SIG-M5 treated with dmso at 0.1 percent for 504 hours (cell line): ENCODE data around the gene TECPR1.
A peak's percentile ranks its signal among the peaks of the same experiment; 100 is the strongest.
"Not testable (repeated sequence)": the region's sequence is repeated elsewhere in the genome, so short reads cannot be mapped to it uniquely, and the experiment has no call there.

Experiments used
- DNase-seq: peaks from one replicate; lab custom pipeline; 2025; ENCODE audit not compliant: unreplicated experiment; lab: John Stamatoyannopoulos, UW

The TECPR1 gene

DNA sequence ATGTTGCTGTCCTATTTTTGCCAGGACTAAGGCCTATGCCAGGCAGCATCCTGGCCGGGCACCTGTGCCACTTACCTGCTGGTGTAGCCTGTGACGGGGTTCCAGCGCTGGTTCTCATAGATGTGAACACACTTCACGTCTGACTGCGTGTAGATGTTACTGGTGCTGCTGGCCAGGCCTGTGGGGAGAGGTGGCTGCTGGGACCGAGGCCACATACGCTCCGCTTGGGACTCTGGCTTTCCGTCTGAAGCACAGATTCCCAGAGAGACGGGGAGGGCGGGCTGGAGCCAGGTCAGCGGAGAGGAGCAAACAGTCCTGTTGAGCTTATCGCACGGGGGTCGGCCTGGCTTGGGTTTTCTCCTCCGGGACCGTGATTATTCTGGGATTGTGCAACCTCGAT lies 24.1 kb downstream of the TECPR1 start:
- no peak for DNase-seq

DNA sequence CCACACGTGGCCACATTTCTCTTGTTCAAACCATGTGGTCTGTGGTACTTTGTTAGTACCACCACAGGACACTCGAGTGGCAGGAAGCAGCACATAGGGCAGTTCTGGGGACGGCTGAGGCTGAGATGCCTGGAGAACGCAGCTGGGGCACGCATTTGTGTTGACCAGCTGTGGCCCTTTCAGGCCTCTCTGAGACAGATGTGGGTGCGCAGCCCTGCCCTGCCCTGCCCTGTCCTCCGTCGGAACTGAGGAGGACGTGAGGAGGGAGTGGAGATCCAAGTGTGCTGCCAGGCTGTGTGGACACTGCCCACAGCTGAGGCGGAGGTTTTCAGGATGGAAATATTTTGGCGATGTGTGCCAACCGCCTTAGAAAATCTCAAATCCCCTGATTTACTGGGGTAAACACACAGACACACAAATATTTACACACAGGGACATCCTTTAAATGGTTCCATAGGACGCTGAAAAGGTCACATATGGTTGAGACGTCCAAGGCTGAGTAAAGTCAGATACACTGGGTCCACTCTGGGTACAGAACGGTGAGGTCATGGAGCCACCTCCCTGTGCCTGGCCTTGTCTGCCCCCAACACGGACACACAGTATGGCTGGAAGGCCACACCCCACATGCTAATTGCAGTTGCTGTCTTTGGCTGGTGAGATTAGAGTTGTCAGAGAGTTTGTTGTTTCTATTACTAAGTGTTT lies 26.0 kb downstream of the TECPR1 start:
- no peak for DNase-seq

DNA sequence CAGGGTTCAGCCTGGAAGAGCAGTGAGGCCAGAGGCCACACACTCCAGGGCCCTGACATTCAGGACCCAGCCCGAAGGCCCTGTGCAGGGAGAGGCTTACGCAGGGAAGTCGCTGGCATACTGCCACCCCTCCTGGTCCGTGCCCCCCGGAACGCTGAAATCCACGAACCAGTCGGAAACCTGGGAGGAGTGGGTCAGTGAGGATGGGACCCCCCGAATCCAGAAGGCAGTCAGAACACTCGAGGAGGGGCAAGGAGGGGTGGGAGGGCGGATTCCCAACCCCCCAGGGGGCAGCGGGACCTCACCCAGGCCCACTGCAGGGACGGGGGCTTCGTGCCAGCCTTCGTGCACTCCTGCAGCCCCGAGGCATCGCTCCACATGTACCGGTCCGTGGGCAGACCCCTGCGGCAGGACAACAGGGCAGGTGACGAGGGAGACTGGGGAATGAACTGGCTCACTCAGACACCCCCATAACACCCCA lies 27.3 kb downstream of the TECPR1 start:
- DNase-seq = no peak

- DNase-seq = no peak
These were observed 27.9 kb downstream of the TECPR1 start for GRCh38 chr7:98223898-98224700.

DNA sequence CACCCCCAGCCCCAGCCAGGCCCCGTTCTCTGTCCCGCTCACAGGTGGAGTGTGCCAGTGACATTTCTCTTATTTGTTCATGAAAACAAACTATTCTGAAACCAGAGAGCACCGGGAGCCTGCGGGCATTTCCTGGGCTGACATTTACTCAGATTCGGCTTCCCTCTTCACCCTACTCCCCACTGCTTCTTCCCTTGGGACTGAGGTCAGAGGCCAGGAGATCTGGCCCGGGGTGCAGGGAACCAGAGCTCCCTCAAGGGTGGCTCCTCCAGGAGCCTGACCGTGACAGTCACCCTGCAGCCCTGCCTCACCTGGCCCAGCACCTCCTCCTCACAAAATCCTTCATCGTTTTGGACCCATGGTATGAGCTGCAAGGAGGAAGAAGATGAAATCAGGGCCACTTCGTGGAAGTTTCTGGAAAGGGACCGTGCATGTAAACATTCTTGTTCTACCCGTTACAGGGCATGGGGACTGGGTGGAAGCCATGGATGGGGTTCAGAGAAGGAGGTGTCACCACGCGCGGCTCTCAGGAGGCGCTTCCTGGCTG lies 28.6 kb downstream of the TECPR1 start:
- peak; percentile 14 for DNase-seq

DNA sequence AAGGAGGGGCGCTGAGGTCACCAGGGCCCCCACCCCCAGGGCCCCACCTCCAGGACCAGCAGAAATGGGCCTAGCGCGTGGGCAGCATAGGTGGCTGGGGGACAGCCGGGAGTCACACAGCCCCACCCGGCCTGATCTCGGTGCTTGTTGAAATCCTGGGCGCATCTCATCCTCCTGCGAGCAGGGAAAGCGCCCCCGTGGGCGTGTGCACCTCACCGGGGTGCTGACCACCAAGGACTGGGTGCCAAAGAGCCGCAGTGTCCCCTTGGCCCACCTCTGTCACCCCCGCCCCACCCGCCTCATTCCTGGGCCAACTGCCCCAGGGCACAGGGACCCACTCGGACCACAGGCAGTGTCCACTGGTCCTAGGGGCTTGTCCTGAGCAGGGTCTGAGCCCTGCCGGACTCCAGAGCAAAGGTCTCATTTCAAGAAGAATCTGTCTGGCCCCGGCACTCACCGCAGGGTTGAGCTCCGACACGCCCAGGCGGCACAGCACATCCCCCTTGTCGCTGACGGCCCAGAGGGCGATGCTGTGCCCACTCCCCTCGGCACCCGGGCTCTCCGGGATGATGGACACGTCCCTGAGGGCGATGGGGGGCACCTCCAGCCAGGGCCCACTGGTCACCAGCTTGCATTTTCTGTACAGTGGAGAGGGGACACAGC lies 29.4 kb downstream of the TECPR1 start:
- no peak for DNase-seq

DNA sequence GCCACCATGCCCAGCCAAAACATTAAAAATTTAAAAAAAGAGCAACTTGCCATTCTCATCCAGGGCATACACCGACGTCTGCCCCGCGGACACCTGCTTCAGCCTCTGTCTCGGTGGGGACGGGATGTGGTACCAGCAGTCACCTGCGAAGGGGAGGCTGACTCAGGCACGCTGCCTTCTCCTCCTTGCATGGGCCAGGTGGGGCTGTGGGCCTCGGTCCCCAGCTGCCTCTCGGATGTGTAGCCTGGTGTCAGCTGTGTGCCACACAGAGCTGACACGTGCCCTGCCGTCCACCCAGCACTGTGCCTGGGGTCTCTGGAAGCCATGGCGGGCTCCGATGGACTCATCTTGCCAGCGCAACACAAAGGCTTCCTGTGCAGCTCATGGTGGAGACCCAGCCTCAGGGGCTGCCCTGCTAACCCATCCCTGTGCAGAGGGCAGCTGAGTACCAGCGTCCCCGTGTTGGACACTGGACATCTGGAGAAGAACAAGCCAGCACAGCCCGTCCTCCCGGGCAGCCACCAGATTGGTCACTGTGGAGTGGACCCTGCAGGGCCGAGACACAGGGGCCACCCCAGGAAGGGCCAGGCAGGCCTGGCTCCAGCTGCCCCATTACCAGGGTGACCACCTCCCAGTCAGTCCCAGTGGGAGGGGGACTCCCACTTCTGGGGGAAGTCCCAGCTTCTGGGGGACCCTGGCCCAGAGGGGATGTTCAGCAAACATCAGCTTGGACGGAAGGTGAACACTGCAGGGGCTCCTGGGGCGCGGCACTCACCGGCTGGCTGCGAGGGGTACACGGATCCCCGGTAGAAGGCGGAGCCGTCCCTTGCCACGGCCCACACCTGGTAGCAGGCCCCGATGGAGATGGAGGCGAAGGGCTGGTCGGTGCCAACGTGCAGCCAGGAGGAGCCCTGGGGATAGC lies 30.2 kb downstream of the TECPR1 start:
- DNase-seq = no peak

- DNase-seq = not testable (repeated sequence)
These were observed 32.6 kb downstream of the TECPR1 start for GRCh38 chr7:98219382-98219781.

GRCh38 chr7:98217623-98218582 lies 34.1 kb downstream of the TECPR1 start:
- peak; percentile 73 for DNase-seq

DNA sequence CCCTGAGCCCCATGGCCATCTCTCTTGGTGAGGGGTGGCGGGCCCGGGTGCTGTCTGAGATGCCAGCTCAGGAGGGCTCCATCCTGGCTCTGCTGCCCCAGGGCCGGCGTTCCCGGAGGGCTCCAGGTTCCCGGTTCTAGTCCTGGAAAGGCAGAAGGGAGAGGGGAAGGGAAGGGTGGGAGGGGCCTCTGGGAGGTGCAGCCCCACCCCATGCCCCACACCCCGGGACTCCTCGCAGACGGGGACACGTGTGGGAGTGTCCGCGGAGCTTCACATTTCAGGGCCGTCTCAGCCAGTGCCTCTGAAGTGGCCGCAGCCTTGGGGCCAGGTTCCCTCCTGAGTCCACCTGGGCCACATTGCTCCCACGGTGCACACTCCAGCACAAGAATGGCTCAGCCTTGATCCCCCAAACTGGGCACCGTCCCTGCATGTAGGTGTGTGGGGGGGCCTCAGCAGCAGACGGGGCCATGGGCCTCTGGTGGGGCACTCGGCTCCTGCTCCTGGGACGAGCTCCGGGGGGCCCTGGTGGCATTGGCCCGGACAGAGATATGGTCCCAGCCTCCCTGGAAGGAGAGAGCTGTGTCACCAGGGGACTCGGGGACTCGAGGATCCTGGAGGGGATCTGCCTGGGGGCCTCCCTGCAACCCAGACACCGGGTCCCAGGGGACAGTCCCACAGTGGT lies 35.0 kb downstream of the TECPR1 start:
- no peak for DNase-seq

DNA sequence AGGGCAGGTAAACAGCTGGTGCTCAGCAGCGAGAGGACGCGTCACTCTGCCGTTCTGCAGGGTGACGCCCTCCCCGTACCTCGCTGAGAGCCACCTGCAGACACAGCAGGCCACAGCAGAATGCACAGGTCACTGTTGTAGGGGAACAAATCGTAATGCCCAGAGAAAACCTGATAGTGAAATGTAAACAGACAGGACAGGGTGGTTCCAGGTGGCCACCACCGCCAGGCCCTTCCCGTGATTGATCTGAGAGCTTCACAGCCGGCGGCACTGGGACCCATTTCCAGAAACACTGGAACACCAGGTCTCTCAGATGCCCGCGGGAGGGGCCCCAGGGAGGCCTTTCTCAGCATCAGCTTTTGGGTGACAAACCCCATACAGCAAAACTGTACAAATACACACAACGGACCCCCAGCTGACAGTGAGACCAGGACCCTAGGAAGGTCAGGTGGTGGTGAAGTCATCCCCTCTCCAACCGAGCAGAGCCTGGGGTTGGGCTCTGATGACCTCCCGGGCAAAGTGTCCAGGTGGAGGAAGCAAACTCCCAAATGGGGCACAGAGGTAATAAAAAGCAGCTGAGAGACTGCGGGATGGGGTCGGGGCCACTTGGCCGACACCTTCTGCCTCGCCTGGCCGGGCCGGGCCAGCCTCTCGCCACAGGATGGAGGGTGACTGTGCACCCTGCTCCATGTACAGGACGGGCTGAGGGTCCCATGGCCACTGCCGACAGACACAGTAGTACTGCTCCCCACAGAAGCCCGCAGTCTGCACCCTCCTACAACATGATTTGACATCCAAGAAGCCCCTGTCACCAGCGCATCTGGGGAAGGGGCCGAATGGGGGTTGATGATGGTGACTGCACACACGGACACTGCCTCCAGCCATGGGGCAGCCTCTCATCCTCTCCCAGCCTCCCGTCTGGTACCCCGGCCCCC lies 36.2 kb downstream of the TECPR1 start:
- no peak for DNase-seq

GRCh38 chr7:98214811-98215321 lies 37.2 kb downstream of the TECPR1 start:
- DNase-seq = no peak

DNA sequence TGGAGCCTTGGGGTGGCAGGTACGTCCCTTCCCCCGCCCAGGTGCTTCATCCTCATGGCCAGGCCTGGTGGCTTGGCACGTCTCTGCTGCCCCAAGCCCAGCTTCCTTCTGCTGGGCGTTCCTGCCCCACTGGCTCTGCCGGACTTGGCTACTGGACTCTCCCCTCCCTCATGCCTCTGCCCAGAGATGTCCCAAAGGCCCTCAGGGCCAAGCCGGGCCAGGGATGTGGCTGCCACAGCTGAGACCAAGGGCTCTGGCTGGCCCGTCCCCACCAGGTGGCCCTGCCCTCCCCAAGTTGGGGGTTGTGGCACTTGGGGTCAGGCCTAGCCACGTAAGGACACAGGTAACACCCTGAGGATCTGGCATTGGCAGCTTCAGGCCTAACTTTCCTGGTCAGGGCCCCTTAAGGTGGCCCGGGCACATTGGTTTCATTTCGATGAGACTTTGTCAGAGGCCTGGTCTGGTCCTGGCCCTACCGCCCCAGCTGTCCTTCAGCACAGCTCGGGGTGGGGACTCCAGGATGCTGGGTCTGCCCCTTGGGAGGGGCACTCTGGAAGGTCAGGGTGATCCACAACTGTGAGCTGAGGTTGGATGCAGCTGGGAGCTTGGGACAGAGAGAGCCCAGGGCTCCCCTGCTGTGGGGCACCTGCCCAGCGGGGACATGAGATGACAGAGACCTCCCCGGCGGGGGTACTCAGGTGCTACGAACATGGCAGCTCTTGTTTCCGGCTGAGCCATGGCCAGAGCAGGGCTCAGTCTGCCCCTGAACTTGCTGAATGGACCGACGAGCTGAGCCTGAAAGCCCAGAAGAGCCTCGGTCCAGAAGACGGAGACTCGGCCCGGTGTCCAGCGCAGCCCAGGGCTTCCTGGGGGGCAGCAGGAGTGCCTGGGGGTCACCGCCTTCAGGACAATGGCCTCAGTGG lies 37.9 kb downstream of the TECPR1 start:
- DNase-seq = no peak

GRCh38 chr7:98213296-98213887 lies 38.6 kb downstream of the TECPR1 start:
- DNase-seq = no peak

- no peak for DNase-seq
These were observed 39.4 kb downstream of the TECPR1 start for GRCh38 chr7:98212532-98213041.
